Activated CD8-positive, alpha-beta memory T cell treated with anti-CD3 and anti-CD28 coated beads, Interleukin-2, amount 50 U/mL, for 1 hour (primary cell): ENCODE data around the gene SEC23IP.

ENCODE experiments used
- DNase-seq: peaks from one replicate; pipeline ENCODE4 v3.0.0-alpha.2; 2020; ENCODE audit errors: extremely low read depth

The SEC23IP gene

DNA sequence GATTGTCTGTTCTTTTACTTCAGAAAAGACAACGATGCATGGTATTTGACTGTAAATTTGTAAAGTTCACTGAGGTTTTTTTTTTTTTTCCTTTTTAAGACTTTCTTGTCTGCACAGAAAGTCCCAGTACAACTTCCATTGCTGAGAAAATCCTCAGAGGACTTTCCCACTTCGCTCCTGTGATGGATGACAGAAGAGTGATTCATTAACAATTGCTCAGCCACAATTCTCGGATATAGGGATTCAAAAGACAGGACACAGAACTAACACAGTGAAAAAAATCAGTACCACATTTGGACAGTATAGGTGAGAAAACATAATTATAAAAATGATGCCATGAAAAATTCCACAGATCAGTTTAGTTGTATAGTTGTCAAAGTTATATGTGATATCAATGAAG is 48.0 kb downstream of the SEC23IP start:
- DNase-seq, result no peak

DNA sequence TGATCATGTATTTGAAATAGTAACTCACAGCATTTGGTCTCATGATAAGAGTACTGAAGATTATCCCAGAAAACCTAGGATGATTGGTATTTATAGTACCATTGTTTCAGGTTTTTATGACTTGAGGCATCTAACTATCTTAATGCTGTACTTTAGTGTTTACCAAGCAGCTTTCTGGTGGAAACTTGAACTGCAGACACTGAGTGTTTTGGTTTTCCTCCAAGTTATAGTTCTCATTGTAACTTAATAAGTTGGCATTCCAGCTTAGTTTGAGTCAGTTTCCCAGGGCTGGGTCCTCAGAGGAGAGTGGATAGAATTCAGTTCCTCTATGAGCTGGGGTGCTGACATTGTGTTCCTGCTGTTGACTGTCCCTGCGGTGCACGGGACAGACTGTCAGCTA is 50.4 kb downstream of the SEC23IP start:
- DNase-seq, result no peak

DNA sequence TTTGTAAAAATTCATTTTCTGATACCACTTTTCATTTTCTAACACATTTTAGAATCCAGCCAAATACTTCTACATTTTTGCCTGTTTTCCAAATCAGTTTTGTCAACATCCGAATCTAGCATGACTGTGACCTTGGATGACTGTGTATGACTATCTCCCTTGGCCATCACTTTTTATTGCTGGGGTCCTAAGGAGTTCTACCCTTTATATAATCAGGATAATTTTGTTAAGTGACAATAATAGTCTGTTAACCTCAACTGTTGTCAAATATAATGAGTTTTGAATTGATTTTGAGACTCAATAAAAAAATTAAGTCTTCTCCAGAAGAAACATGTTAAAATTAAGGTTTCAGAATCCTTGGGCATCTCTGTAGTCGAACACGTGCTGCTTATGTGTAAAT is 53.3 kb downstream of the SEC23IP start:
- no peak for DNase-seq

DNA sequence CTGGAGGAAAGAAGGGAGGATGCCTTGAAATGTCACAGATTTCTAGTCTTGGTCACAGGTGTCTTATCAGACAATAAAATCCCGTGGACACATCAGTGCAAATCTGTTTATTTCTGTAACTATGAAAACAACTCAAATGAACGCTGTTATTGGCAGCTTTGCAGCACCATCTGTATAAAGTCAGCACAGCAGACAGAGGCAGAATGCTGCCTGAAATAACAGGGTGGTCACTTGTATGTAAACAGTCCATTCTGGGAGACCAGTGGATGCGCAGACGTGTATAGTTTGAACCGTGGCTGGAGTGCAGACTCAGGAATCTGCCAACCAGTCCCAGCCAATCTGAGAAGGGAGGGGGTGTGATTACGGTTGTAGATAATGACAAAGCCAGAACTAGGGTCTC is 54.8 kb downstream of the SEC23IP start:
- DNase-seq, result no peak

DNA sequence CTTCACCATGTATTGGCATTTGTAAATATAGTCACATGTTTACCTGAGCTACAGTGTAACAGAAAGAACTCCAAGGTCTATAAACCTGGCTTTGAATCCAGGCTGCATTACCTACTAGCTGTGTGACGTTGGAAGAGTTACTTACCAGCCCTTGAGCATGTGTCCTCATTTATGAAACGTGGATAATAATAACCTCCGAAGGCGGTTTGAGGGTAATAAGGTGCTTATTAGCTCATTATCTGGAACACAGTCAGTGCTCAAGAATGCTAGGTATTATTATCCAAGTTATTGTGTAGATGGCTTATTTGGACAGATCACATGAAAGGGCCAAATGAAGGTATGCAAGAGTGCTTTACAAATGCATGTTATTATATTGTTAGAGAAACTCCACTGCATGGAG is 64.9 kb downstream of the SEC23IP start:
- DNase-seq, result no peak

DNA sequence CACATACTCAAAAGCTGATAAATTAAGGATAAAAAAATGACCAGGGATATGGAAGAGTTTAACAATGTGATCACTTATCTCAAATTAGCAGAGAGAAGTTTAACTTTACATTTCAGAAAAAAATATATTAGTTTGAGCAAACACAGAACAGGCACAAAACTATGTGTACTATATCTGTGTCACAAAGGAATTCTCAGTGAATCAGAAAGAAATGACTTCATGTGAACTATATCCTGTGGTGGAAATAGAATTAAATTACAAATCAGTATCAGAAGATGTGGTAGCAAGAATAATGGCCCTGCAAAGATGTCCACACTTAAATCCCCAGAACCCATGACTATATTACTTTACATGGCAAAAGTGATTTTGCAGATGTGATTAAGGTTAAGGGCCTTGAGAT is 70.3 kb downstream of the SEC23IP start:
- no peak for DNase-seq

DNA sequence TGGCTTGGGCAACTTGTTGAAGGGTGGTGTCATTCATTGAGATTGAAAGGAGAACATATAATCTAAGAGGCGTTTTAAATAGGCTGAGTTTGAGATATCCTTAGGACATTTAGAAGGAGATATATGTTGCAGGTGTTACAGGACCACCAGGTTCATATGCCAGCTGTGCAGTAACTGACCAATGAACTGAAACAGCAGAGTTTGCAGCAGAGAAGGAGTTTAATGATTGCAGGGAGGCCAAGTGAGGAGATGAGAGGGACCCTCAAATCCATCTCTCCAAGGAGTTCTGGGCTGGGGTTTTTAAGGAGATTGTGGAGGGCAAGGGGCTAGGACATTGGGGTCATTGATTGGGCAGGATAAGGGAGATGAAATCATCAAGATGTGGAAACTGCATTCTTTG is 74.5 kb downstream of the SEC23IP start:
- no peak for DNase-seq

GRCh38 chr10:119969609-119970008 is 77.1 kb downstream of the SEC23IP start:
- DNase-seq, result no peak

DNA sequence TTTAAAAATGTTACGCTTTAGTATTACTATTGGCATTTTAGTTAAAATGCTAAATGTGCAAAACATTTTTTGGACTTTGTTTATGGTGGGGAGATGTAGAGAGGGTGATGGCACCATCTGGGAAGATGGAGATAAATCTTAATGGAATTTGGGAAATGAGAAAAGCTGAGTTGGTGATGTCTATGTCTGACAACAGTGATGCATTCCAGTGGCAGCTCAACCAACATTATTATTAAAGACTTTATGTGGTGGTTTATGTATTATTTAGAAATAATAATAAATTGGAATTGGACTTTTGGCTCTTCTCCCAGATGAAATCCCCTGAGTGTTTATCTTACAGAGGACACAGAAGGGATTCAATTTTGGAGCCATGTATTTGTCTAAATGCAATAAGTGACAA is 77.6 kb downstream of the SEC23IP start:
- DNase-seq, result no peak

DNA sequence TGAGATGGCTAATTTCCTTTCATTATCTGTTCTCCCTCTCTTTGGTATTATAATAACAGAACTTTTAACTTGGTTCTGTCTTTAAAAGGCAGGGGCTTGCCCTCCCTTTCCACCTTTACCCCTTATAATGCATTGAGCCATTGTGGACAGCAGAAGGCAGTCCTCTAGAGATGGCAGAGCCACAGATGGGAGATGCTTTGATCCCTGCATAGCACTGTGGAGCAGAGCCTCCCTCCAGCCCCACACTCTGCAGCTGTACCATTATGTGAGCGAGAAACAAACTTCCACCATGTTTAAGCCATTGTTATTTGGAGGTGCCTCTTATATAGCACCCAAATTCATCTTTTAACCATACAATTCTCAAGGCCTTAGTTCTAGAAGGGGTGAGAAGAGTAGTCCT is 78.4 kb downstream of the SEC23IP start:
- DNase-seq, result no peak

- no peak for DNase-seq
These were observed 80.8 kb downstream of the SEC23IP start for GRCh38 chr10:119973281-119973680.

DNA sequence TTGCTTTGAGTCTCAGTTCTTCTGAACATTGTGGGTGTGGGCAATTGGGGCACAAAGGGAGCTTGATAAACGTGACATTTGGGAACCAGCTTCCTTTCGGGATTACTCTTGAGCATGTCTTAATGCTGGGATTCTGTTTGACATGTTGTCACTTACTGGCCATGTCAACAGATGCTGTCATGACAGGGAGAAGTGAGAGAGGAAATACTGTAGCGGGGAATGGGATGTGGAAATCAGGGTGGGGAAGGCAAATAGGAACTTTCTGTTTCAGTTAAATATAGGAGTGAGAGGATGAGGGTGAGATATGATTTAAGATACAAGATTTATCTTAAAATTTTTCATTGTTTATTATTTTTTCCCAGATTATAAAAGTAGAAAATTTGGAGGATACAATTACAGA is 83.9 kb downstream of the SEC23IP start:
- no peak for DNase-seq

- no peak for DNase-seq
These were observed 88.6 kb downstream of the SEC23IP start for GRCh38 chr10:119980956-119981750.

- no peak for DNase-seq
These were observed 89.3 kb downstream of the SEC23IP start for GRCh38 chr10:119981826-119982225.

GRCh38 chr10:119988333-119988732 is 95.8 kb downstream of the SEC23IP start:
- DNase-seq, result no peak

- no peak for DNase-seq
These were observed 97.4 kb downstream of the SEC23IP start for GRCh38 chr10:119989966-119990365.

DNA sequence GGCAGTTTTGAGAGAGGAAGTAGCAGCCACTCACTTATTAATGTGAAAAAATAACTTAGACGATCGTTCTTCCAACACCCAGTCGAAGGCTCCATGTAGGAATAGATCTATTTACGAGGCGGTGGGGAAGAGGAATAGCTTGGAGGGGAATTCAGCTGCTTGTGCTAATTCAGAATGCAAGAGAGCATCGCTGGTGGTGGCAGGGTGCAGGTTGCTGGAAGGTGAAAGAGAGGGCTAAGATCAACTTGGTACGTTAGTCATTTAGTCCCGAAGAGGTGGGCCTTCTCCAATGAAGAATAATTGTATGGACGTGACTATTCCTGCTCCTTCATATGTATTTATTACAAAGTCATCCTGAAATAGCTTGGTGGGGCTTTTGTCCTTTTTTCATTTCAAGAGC is 98.5 kb downstream of the SEC23IP start:
- DNase-seq, result no peak

DNA sequence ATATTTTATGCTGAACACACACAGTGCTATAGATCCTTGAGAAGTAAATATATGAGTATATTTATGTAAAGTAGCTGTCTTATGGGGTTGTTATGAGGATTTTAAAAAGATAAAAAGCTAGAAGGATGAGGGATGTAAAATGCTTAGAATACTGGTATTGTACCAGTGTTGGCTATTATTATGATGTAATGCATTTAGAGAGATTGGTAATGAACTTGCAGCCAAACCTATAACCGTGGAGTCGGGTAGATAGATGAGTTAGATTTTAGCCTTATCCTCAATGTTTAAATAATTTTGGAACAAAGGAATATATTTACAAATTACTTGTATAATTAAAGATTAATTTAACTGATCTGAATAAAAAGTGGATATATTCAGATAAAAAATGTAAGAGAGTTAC is 99.3 kb downstream of the SEC23IP start:
- no peak for DNase-seq
